Measurements from ENCODE around the gene SERPINA5. TPM values are rescaled to one million over a fixed set of nuclear protein-coding genes. Genes with fewer than 3 reads are reported as not detected.

SERPINA5 gene
- total RNA-seq, 1 donor = 0.36 TPM

- Histone ChIP-seq H4K20me1 (ENCODE audit: insufficient read depth, low read length) (no peaks in the 10 kb centered on the region), H2AFZ (ENCODE audit: low read length) (no peak overlapping the region), H3K27ac (ENCODE audit: low read depth, low read length) (no peak overlapping the region), H3K9me3 (ENCODE audit: low read depth, low read length) (peaks cover 2% of the 10 kb centered on the region), H3K4me1 (ENCODE audit: insufficient read depth, low read length) (no peaks in the 10 kb centered on the region), H3K4me3 (ENCODE audit: insufficient read depth, low read length) (no peak overlapping the region), H3K79me2 (ENCODE audit: insufficient read depth, low read length) (no peaks in the 10 kb centered on the region), H3K4me2 (ENCODE audit: insufficient read depth, low read length) (no peak overlapping the region), H3K36me3 (ENCODE audit: insufficient read depth, low read length) (no peaks in the 10 kb centered on the region), H3K27me3 (ENCODE audit: insufficient read depth, low read length) (peaks cover 6% of the 10 kb centered on the region)
- no peak for DNase-seq (ENCODE audit: insufficient read length, low spot score, missing footprints)
- TF ChIP-seq, protein P1, sequence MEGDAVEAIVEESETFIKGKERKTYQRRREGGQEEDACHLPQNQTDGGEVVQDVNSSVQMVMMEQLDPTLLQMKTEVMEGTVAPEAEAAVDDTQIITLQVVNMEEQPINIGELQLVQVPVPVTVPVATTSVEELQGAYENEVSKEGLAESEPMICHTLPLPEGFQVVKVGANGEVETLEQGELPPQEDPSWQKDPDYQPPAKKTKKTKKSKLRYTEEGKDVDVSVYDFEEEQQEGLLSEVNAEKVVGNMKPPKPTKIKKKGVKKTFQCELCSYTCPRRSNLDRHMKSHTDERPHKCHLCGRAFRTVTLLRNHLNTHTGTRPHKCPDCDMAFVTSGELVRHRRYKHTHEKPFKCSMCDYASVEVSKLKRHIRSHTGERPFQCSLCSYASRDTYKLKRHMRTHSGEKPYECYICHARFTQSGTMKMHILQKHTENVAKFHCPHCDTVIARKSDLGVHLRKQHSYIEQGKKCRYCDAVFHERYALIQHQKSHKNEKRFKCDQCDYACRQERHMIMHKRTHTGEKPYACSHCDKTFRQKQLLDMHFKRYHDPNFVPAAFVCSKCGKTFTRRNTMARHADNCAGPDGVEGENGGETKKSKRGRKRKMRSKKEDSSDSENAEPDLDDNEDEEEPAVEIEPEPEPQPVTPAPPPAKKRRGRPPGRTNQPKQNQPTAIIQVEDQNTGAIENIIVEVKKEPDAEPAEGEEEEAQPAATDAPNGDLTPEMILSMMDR (IDR thresholded peaks at IDR 0.05; ENCODE audit: extremely low read depth, low read depth, low read length) = no peak
Observed at GRCh38 chr14:94631050-94631449, 49.8 kb downstream of the SERPINA5 start.

GRCh38 chr14:94631536-94632304 is 50.5 kb downstream of the SERPINA5 start:
- Histone ChIP-seq H3K4me2 (ENCODE audit: insufficient read depth, low read length) (no peak overlapping the region), H2AFZ (ENCODE audit: low read length) (no peak overlapping the region), H3K4me3 (ENCODE audit: insufficient read depth, low read length) (no peak overlapping the region), H3K9me3 (ENCODE audit: low read depth, low read length) (peaks cover 2% of the 10 kb centered on the region), H4K20me1 (ENCODE audit: insufficient read depth, low read length) (no peaks in the 10 kb centered on the region), H3K27me3 (ENCODE audit: insufficient read depth, low read length) (peaks cover 6% of the 10 kb centered on the region), H3K79me2 (ENCODE audit: insufficient read depth, low read length) (no peaks in the 10 kb centered on the region), H3K36me3 (ENCODE audit: insufficient read depth, low read length) (no peaks in the 10 kb centered on the region), H3K27ac (ENCODE audit: low read depth, low read length) (no peak overlapping the region), H3K4me1 (ENCODE audit: insufficient read depth, low read length) (no peaks in the 10 kb centered on the region)
- TF ChIP-seq, protein P1 (IDR thresholded peaks at IDR 0.05; ENCODE audit: extremely low read depth, low read depth, low read length) = no peak
- DNase-seq (ENCODE audit: insufficient read length, low spot score, missing footprints) = no peak

GRCh38 chr14:94632305-94632590 is 51.0 kb downstream of the SERPINA5 start:
- H3K4me3 ChIP-seq (ENCODE audit: insufficient read depth, low read length) = no peak overlapping the region
- H3K4me1 ChIP-seq (ENCODE audit: insufficient read depth, low read length) = no peaks in the 10 kb centered on the region
- no peak overlapping the region for H3K4me2 ChIP-seq (ENCODE audit: insufficient read depth, low read length)
- no peaks in the 10 kb centered on the region for H4K20me1 ChIP-seq (ENCODE audit: insufficient read depth, low read length)
- H3K27me3 ChIP-seq (ENCODE audit: insufficient read depth, low read length) = peaks cover 6% of the 10 kb centered on the region
- H2AFZ ChIP-seq (ENCODE audit: low read length) = no peak overlapping the region
- no peak overlapping the region for H3K27ac ChIP-seq (ENCODE audit: low read depth, low read length)
- H3K36me3 ChIP-seq (ENCODE audit: insufficient read depth, low read length) = no peaks in the 10 kb centered on the region
- H3K9me3 ChIP-seq (ENCODE audit: low read depth, low read length) = peaks cover 2% of the 10 kb centered on the region
- no peaks in the 10 kb centered on the region for H3K79me2 ChIP-seq (ENCODE audit: insufficient read depth, low read length)
- no peak for DNase-seq (ENCODE audit: insufficient read length, low spot score, missing footprints)
- TF ChIP-seq, protein P1 (IDR thresholded peaks at IDR 0.05; ENCODE audit: extremely low read depth, low read depth, low read length) = no peak

DNA sequence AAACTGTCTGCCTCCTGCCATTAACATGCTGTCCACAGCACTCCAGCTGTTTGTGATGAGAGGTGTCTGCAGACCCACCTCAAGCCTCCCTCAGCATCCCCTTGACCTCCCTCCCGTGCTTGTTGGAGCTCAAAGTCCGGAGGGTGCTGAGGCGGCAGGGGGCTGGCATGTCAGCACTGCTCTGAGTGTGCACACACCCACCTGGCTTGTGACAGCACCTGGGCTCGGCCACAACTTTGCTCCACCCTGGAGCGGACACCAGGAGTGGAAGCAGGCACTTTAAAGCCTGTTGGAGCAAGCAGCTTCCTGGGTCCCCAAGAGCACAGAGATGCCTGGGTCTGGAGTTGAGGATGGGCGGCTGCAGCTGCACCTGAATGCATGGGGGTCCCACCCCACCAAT is 51.9 kb downstream of the SERPINA5 start:
- no peak overlapping the region for H3K4me3 ChIP-seq (ENCODE audit: insufficient read depth, low read length)
- no peak for DNase-seq (ENCODE audit: insufficient read length, low spot score, missing footprints)
- peaks cover 1% of the 10 kb centered on the region for H3K4me1 ChIP-seq (ENCODE audit: insufficient read depth, low read length)
- peaks cover 6% of the 10 kb centered on the region for H3K27me3 ChIP-seq (ENCODE audit: insufficient read depth, low read length)
- H3K9me3 ChIP-seq (ENCODE audit: low read depth, low read length) = peaks cover 2% of the 10 kb centered on the region
- no peak overlapping the region for H3K4me2 ChIP-seq (ENCODE audit: insufficient read depth, low read length)
- no peak overlapping the region for H2AFZ ChIP-seq (ENCODE audit: low read length)
- H3K27ac ChIP-seq (ENCODE audit: low read depth, low read length) = no peak overlapping the region
- no peaks in the 10 kb centered on the region for H3K79me2 ChIP-seq (ENCODE audit: insufficient read depth, low read length)
- H3K36me3 ChIP-seq (ENCODE audit: insufficient read depth, low read length) = no peaks in the 10 kb centered on the region
- TF ChIP-seq, protein P1 (IDR thresholded peaks at IDR 0.05; ENCODE audit: extremely low read depth, low read depth, low read length) = no peak
- H4K20me1 ChIP-seq (ENCODE audit: insufficient read depth, low read length) = no peaks in the 10 kb centered on the region
